Lung (tissue), 12 donors: ENCODE results near the gene TGFBR3. TPM values are rescaled to one million over a fixed set of nuclear protein-coding genes. Genes with fewer than 3 reads are reported as not detected.

Experiments used
- ATAC-seq: fragments of 200-7000 bp; cut with Tn5 transposase; one replicate; pipeline ENCODE4 v1.9.1; 2020; ENCODE audit warnings: moderate number of reproducible peaks; ENCODE audit not compliant: insufficient read depth, low FRiP score
- DNase-seq, 3 donors: peaks; one replicate each; pipeline ENCODE4 v3.0.0-alpha.2; 2013 to 2017
- H3K27ac ChIP-seq, 2 donors: one replicate each; pipeline ENCODE4 v1.5.1; 2013; ENCODE audit warnings: mild to moderate bottlenecking in 2 of 2, moderate library complexity in 2 of 2, control low read depth in 1 of 2, inconsistent platforms in 1 of 2, low read depth in 1 of 2, low read length in 1 of 2
- H3K27me3 ChIP-seq, 3 donors: one replicate each; pipeline ENCODE4 v1.5.1; 2013; ENCODE audit warnings: low read length in 2 of 3; ENCODE audit not compliant: control insufficient read depth in 3 of 3, insufficient read depth in 3 of 3
- H3K36me3 ChIP-seq, 4 donors: one replicate each; pipeline ENCODE4 v1.5.1; 2013; ENCODE audit warnings: low read length in 4 of 4, mild to moderate bottlenecking in 1 of 4, moderate library complexity in 1 of 4; ENCODE audit not compliant: control insufficient read depth in 4 of 4, insufficient read depth in 4 of 4
- H3K4me1 ChIP-seq, 5 donors: one replicate each; pipeline ENCODE4 v1.5.1; 2013; ENCODE audit warnings: low read length in 5 of 5, mild to moderate bottlenecking in 2 of 5, moderate library complexity in 1 of 5; ENCODE audit not compliant: control insufficient read depth in 5 of 5, insufficient read depth in 5 of 5
- H3K4me3 ChIP-seq: one replicate; pipeline ENCODE4 v1.5.1; 2013; ENCODE audit warnings: mild to moderate bottlenecking, control low read depth, moderate library complexity
- H3K9ac ChIP-seq, 2 donors: one replicate each; pipeline ENCODE4 v1.5.1; 2013; ENCODE audit warnings: low read length in 2 of 2, control low read depth in 1 of 2; ENCODE audit not compliant: insufficient read depth in 1 of 2
- H3K9me3 ChIP-seq, 4 donors: one replicate each; pipeline ENCODE4 v1.5.1; 2013; ENCODE audit warnings: low read length in 3 of 4, mild to moderate bottlenecking in 1 of 4, moderate library complexity in 1 of 4; ENCODE audit not compliant: control insufficient read depth in 4 of 4, insufficient read depth in 3 of 4
- WGBS, 2 donors: extraction: QIAGEN DNeasy Blood & Tissue Kit; methylation state at CpG; one replicate each; pipeline ENCODE4 v1.1.7; 2013; 5-methylcytosine and 5-hydroxymethylcytosine counted together
- polyA plus RNA-seq, 2 donors: library from polyadenylated mRNA; stranded (reverse); fragments of 200-250 nt; gene quantifications; one replicate each; pipeline ENCODE4 v1.2.1, GENCODE V29; 2013
- total RNA-seq, 2 donors: library from RNA; depleted of rRNA in 1 of 2; stranded (reverse); fragments of >200 nt in 1 of 2; gene quantifications; one replicate each; pipeline ENCODE4 v1.2.1, GENCODE V29; 2014 to 2021
- TF ChIP-seq, protein P1 (sequence below): IDR thresholded peaks from 2 replicates; pipeline ENCODE4 v1.5.1; 2012; ENCODE audit warnings: mild to moderate bottlenecking; ENCODE audit errors: control extremely low read depth, extremely low read depth
- donor health status: control.
- donor health status: control.
- donor health status: Bipolar disorder and iron deficiency.
- donor health status: healthy.
- donor health status: DM: yes; HTN: yes; CAD: no.

Gene TGFBR3
- total and polyA plus RNA-seq, 4 donors = 13.1 to 99.6 (median 26.5) TPM

GRCh38 chr1:91731815-91732214, 154.1 kb downstream of the TGFBR3 start:
- peak overlapping the region in 1 of 2 donors; percentile 87 for H3K27ac ChIP-seq
- WGBS, 2 donors = 4 to 9% methylated on average over 4 of the region's 4 CpGs

GRCh38 chr1:91730801-91731732, 154.9 kb downstream of the TGFBR3 start:
- peak overlapping the region in 1 of 2 donors; percentile 87 for H3K27ac ChIP-seq
- H3K4me3 ChIP-seq = no peak overlapping the region
- no peaks in the 10 kb centered on the region for H3K27me3 ChIP-seq
- no peak overlapping the region for H3K9ac ChIP-seq
- peaks cover 17 to 43% (median 19%) of the 10 kb centered on the region in 5 donors for H3K4me1 ChIP-seq
- no peaks in the 10 kb centered on the region for H3K9me3 ChIP-seq
- peak; percentile 67 for ATAC-seq
- DNase-seq = peak; percentile 42 to 67 (median 43)
- peaks cover 0 to 26% (median 11%) of the 10 kb centered on the region in 4 donors for H3K36me3 ChIP-seq
- TF ChIP-seq, protein P1, sequence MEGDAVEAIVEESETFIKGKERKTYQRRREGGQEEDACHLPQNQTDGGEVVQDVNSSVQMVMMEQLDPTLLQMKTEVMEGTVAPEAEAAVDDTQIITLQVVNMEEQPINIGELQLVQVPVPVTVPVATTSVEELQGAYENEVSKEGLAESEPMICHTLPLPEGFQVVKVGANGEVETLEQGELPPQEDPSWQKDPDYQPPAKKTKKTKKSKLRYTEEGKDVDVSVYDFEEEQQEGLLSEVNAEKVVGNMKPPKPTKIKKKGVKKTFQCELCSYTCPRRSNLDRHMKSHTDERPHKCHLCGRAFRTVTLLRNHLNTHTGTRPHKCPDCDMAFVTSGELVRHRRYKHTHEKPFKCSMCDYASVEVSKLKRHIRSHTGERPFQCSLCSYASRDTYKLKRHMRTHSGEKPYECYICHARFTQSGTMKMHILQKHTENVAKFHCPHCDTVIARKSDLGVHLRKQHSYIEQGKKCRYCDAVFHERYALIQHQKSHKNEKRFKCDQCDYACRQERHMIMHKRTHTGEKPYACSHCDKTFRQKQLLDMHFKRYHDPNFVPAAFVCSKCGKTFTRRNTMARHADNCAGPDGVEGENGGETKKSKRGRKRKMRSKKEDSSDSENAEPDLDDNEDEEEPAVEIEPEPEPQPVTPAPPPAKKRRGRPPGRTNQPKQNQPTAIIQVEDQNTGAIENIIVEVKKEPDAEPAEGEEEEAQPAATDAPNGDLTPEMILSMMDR = no peak
- 59 to 61% methylated on average over 15 of the region's 15 CpGs for WGBS, 2 donors

More at GRCh38 chr1:91731815-91732214, 154.1 kb downstream of the TGFBR3 start:
- ATAC-seq = no peak
- Histone ChIP-seq H3K36me3 (peaks cover 0 to 26% (median 11%) of the 10 kb centered on the region in 4 donors), H3K4me3 (no peak overlapping the region), H3K4me1 (peaks cover 15 to 42% (median 21%) of the 10 kb centered on the region in 5 donors), H3K9ac (no peak overlapping the region), H3K27me3 (no peaks in the 10 kb centered on the region), H3K9me3 (no peaks in the 10 kb centered on the region)
- DNase-seq = peak in 2 of 3 donors; percentile 33 to 35
- TF ChIP-seq, protein P1 = no peak

- WGBS, 2 donors = 68 to 74% methylated on average over 11 of the region's 11 CpGs
- Histone ChIP-seq H3K4me3 (no peak overlapping the region), H3K4me1 (peaks cover 19 to 49% (median 26%) of the 10 kb centered on the region in 5 donors), H3K27me3 (no peaks in the 10 kb centered on the region), H3K9ac (no peak overlapping the region), H3K9me3 (no peaks in the 10 kb centered on the region), H3K36me3 (peaks cover 0 to 26% (median 11%) of the 10 kb centered on the region in 4 donors), H3K27ac (peak overlapping the region in 1 of 2 donors; percentile 21)
- DNase-seq (no peak), ATAC-seq (no peak)
- TF ChIP-seq, protein P1 = no peak
Observed at GRCh38 chr1:91729621-91730358, 156.2 kb downstream of the TGFBR3 start.
